HCT116 (cell line): ENCODE data around the gene TYRP1. TPM values are rescaled to one million over a fixed set of nuclear protein-coding genes. Genes with fewer than 3 reads are reported as not detected.

Experiments used
- ATAC-seq: fragments of 200-7000 bp; cut with Tn5 transposase; 2 replicates; pipeline ENCODE4 v1.9.1; 2020; ENCODE audit warnings: mild to moderate bottlenecking, moderate library complexity
- BruUV-seq: library from RNA; stranded (reverse); fragments of 400-500 nt; replicated peaks from 2 replicates; lab custom pipeline; 2021; lab: Mats Ljungman, UMichigan
- CTCF ChIA-PET: fragments of 300-600 bp; sonication (Branson Sonifier 250); formaldehyde crosslinking; loops from one replicate; lab custom pipeline; 2021; ENCODE audit warnings: antibody characterized with exemption; lab: Charles Lee
- POLR2A ChIA-PET: fragments of 300-600, 350-600 bp; sonication (Branson Sonifier 250); formaldehyde crosslinking; loops from one replicate; lab custom pipeline; 2021; ENCODE audit warnings: antibody characterized with exemption; lab: Charles Lee
- RAD21 ChIA-PET, 2 experiments: fragments of 300-600 bp; sonication (Branson Sonifier 250); formaldehyde crosslinking; loops; one replicate each; lab custom pipeline; 2023; ENCODE audit warnings: low total read pairs in 2 of 2; ENCODE audit not compliant: uncharacterized antibody in 2 of 2, unreplicated experiment in 2 of 2, low non-redundant PET in 1 of 2; lab: Charles Lee
- DNase-seq: peaks from one replicate; pipeline ENCODE4 v3.0.0-alpha.2; 2010; ENCODE audit warnings: low read depth, low spot score
- H2AFZ ChIP-seq: fragments of 200-600 bp; shearing (Covaris generic), sonication (generic); 2 replicates; pipeline ENCODE4 v1.6.1; 2017; ENCODE audit warnings: low read depth, mixed run types, mixed read lengths, antibody characterized with exemption, low read length; ENCODE audit not compliant: poor library complexity, severe bottlenecking
- H3K27ac ChIP-seq: 2 replicates; pipeline ENCODE4 v1.5.1; 2012; ENCODE audit warnings: low read depth, low read length
- H3K27me3 ChIP-seq: fragments of 200-600 bp; sonication (generic); 2 replicates; pipeline ENCODE4 v1.6.1; 2016; ENCODE audit warnings: mixed run types, low read length, mixed read lengths; ENCODE audit not compliant: insufficient read depth
- H3K36me3 ChIP-seq, 2 experiments: fragments of 200-500 bp in 1 of 2; fragments of 200-600 bp in 1 of 2; sonication (Bioruptor generic) in 1 of 2; sonication (generic) in 1 of 2; 2 replicates each; pipeline versions ENCODE4 v1.5.1 to v1.6.1; 2014 to 2016; ENCODE audit warnings: low read length in 2 of 2, inconsistent platforms in 1 of 2, mixed read lengths in 1 of 2, mixed run types in 1 of 2; ENCODE audit not compliant: insufficient read depth in 2 of 2, control insufficient read depth in 1 of 2
- H3K4me1 ChIP-seq, 2 experiments: fragments of 200-600 bp in 1 of 2; sonication (generic) in 1 of 2; 2 replicates each; pipeline versions ENCODE4 v1.5.1 to v1.6.1; 2012 to 2017; ENCODE audit warnings: low read length in 2 of 2, inconsistent platforms in 1 of 2, mild to moderate bottlenecking in 1 of 2, mixed read lengths in 1 of 2, mixed run types in 1 of 2, moderate library complexity in 1 of 2; ENCODE audit not compliant: insufficient read depth in 2 of 2, control insufficient read depth in 1 of 2
- H3K4me2 ChIP-seq: fragments of 200-600 bp; sonication (generic); 2 replicates; pipeline ENCODE4 v1.6.1; 2017; ENCODE audit warnings: mixed run types, low read length, mixed read lengths
- H3K4me3 ChIP-seq, 2 experiments: fragments of 200-600 bp in 1 of 2; sonication (generic) in 1 of 2; replicated peaks in 1 of 2; 2 replicates each; pipeline ENCODE4 v1.5.1; 2011 to 2016; ENCODE audit warnings: low read length in 2 of 2, control low read depth in 1 of 2, low read depth in 1 of 2, mild to moderate bottlenecking in 1 of 2, mixed read lengths in 1 of 2, mixed run types in 1 of 2
- H3K79me2 ChIP-seq: fragments of 200-600 bp; sonication (generic); 2 replicates; pipeline ENCODE4 v1.6.1; 2017; ENCODE audit warnings: mild to moderate bottlenecking, mixed run types, low read length, moderate library complexity, mixed read lengths; ENCODE audit not compliant: insufficient read depth
- H3K9ac ChIP-seq: fragments of 200-600 bp; sonication (generic); 2 replicates; pipeline ENCODE4 v1.6.1; 2016; ENCODE audit warnings: low read length, mixed read lengths
- H3K9me2 ChIP-seq: fragments of 200-600 bp; sonication (generic), shearing (Covaris generic); 2 replicates; pipeline ENCODE4 v1.6.1; 2017; ENCODE audit warnings: mixed run types, mild to moderate bottlenecking, moderate library complexity; ENCODE audit not compliant: insufficient read depth
- H3K9me3 ChIP-seq, 2 experiments: fragments of 200-500 bp in 1 of 2; fragments of 200-600 bp in 1 of 2; sonication (Bioruptor generic) in 1 of 2; sonication (generic) in 1 of 2; 2 replicates each; pipeline ENCODE4 v1.6.1; 2014 to 2017; ENCODE audit warnings: low read length in 2 of 2, mixed read lengths in 2 of 2, inconsistent platforms in 1 of 2, low read depth in 1 of 2, mild to moderate bottlenecking in 1 of 2, mixed run types in 1 of 2, moderate library complexity in 1 of 2; ENCODE audit not compliant: control insufficient read depth in 1 of 2, insufficient read depth in 1 of 2
- H4K20me1 ChIP-seq: fragments of 200-600 bp; sonication (generic), shearing (Covaris generic); 2 replicates; pipeline ENCODE4 v1.6.1; 2017; ENCODE audit warnings: mixed run types, mild to moderate bottlenecking, moderate library complexity; ENCODE audit not compliant: insufficient read depth
- CBX3 ChIP-seq: IDR thresholded peaks from 2 replicates; pipeline ENCODE4 v1.6.1; 2012; ENCODE audit warnings: low read depth
- CEBPB ChIP-seq: IDR thresholded peaks from 2 replicates; pipeline ENCODE4 v1.6.1; 2012; ENCODE audit warnings: low read depth
- EGR1 ChIP-seq: IDR thresholded peaks from 2 replicates; pipeline ENCODE4 v1.6.1; 2012; ENCODE audit warnings: low read depth
- FOSL1 ChIP-seq: IDR thresholded peaks from 2 replicates; pipeline ENCODE4 v1.6.1; 2012; ENCODE audit warnings: low read depth
- POLR2A ChIP-seq: IDR thresholded peaks from 2 replicates; pipeline ENCODE4 v1.7.0; 2011; ENCODE audit warnings: borderline replicate concordance; ENCODE audit not compliant: insufficient read depth, insufficient read length; ENCODE audit errors: extremely low read depth
- POLR2AphosphoS5 ChIP-seq: IDR thresholded peaks from 2 replicates; pipeline ENCODE4 v1.6.1; 2011; ENCODE audit warnings: mild to moderate bottlenecking, low read depth, low read length, moderate library complexity
- SP1 ChIP-seq: IDR thresholded peaks from 2 replicates; pipeline ENCODE4 v1.6.1; 2012; ENCODE audit warnings: low read depth
- SRF ChIP-seq: IDR thresholded peaks from 2 replicates; pipeline ENCODE4 v1.6.1; 2012; ENCODE audit warnings: low read depth
- TCF7L2 ChIP-seq: IDR thresholded peaks from 2 replicates; pipeline ENCODE4 v1.7.0; 2011; ENCODE audit warnings: borderline replicate concordance, inconsistent platforms; ENCODE audit not compliant: insufficient read depth, insufficient read length; ENCODE audit errors: extremely low read depth
- YY1 ChIP-seq: IDR thresholded peaks from 2 replicates; pipeline ENCODE4 v1.6.1; 2011; ENCODE audit warnings: low read length, low read depth, moderate library complexity, mild to moderate bottlenecking; ENCODE audit not compliant: insufficient replicate concordance; ENCODE audit errors: extremely low read depth
- ZNF274 ChIP-seq: fragments of 200-500 bp; sonication (Bioruptor generic); IDR thresholded peaks from 2 replicates; pipeline ENCODE4 v1.6.1; 2014; ENCODE audit warnings: mild to moderate bottlenecking, low read depth, low read length, inconsistent platforms
- intact Hi-C: fragments of 100-400 bp; cut with micrococcal nuclease; formaldehyde crosslinking; loops from 2 replicates; pipeline ENCODE4 v1.10.0; 2022
- total RNA-seq: library from RNA; stranded (reverse); gene quantifications from one replicate; pipeline ENCODE4 v1.2.1, GENCODE V29; 2021; ENCODE audit not compliant: unreplicated experiment
- TF ChIP-seq, protein P1 (sequence below): IDR thresholded peaks from 2 replicates; pipeline ENCODE4 v1.6.1; 2011; ENCODE audit warnings: mild to moderate bottlenecking, low read length, moderate library complexity; ENCODE audit not compliant: insufficient replicate concordance; ENCODE audit errors: extremely low read depth
- TF ChIP-seq, protein P2 (sequence below): IDR thresholded peaks from 2 replicates; pipeline ENCODE4 v1.6.1; 2012

Gene TYRP1
- total RNA-seq, 1 experiment from 2014 or later = not detected

DNA sequence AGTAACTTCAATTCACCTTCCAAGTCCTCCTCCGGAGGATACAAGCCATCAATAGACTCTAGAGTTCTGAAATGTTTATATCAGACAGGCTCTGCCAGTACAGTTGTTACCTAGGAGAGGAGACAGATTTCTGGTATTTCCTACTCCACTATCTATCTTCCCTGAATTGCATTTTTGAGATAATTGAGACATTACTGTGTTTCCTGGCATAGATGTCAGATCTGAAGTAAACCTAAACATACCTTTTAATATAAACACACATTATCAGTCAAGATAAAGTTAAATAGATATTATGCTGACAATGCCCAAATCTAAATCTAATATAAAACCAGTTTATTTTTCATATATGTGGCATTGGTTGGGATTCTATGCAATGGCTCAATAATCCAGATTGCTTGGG lies 8.2 kb upstream of the TYRP1 start:
- RAD21 ChIA-PET = no interaction called here
- DNase-seq = no peak
- no peaks in the 10 kb centered on the region for H3K36me3 ChIP-seq
- H3K79me2 ChIP-seq = no peaks in the 10 kb centered on the region
- H3K9ac ChIP-seq = no peak overlapping the region
- no peak overlapping the region for H3K27ac ChIP-seq
- H3K4me3 ChIP-seq = no peak overlapping the region
- no peaks in the 10 kb centered on the region for H4K20me1 ChIP-seq
- no peaks in the 10 kb centered on the region for H3K9me3 ChIP-seq
- H3K4me2 ChIP-seq = no peak overlapping the region
- BruUV-seq = no TSS peak
- no peak for ATAC-seq
- CTCF ChIA-PET = no interaction called here
- TF ChIP-seq CEBPB (no peak), FOSL1 (no peak), POLR2A (no peak), SRF (no peak), POLR2AphosphoS5 (no peak)
- TF ChIP-seq, protein P1, sequence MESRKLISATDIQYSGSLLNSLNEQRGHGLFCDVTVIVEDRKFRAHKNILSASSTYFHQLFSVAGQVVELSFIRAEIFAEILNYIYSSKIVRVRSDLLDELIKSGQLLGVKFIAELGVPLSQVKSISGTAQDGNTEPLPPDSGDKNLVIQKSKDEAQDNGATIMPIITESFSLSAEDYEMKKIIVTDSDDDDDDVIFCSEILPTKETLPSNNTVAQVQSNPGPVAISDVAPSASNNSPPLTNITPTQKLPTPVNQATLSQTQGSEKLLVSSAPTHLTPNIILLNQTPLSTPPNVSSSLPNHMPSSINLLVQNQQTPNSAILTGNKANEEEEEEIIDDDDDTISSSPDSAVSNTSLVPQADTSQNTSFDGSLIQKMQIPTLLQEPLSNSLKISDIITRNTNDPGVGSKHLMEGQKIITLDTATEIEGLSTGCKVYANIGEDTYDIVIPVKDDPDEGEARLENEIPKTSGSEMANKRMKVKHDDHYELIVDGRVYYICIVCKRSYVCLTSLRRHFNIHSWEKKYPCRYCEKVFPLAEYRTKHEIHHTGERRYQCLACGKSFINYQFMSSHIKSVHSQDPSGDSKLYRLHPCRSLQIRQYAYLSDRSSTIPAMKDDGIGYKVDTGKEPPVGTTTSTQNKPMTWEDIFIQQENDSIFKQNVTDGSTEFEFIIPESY = no peak
- TF ChIP-seq, all 23 proteins: peak for 0
- H3K9me2 ChIP-seq = no peaks in the 10 kb centered on the region
- no peaks in the 10 kb centered on the region for H3K27me3 ChIP-seq
- no peaks in the 10 kb centered on the region for H3K4me1 ChIP-seq
- no peak overlapping the region for H2AFZ ChIP-seq
- intact Hi-C loops = no loop called here
- POLR2A ChIA-PET = no interaction called here

DNA sequence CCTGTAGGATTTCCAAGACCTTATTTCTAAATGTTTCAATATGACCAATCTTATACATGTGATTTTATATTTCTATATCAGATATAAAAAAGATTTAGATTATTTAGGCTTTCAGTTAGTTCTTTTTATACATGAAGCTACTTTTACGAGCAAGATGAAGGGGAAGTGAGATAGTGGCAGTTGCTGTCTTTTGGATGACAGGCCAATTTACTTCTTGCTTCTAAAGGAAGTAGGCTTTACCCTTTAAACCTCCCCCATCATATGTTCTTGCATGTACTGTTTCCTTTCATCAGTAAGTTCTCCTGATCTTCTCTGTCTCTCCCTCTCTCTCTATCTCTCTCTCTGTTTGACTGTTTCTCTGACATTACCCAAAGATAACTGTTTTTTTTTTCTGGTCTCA lies 4.0 kb upstream of the TYRP1 start:
- H3K4me2 ChIP-seq = no peak overlapping the region
- H3K9me2 ChIP-seq = no peaks in the 10 kb centered on the region
- H3K4me1 ChIP-seq = no peaks in the 10 kb centered on the region
- H3K9me3 ChIP-seq = no peaks in the 10 kb centered on the region
- RAD21 ChIA-PET = no interaction called here
- H3K79me2 ChIP-seq = no peaks in the 10 kb centered on the region
- no peak for DNase-seq
- H3K27ac ChIP-seq = no peak overlapping the region
- no peak overlapping the region for H2AFZ ChIP-seq
- no peak overlapping the region for H3K9ac ChIP-seq
- H3K4me3 ChIP-seq = no peak overlapping the region
- BruUV-seq = no TSS peak
- intact Hi-C loops = no loop called here
- no peaks in the 10 kb centered on the region for H4K20me1 ChIP-seq
- no peaks in the 10 kb centered on the region for H3K36me3 ChIP-seq
- POLR2A ChIA-PET = no interaction called here
- ATAC-seq = no peak
- no peaks in the 10 kb centered on the region for H3K27me3 ChIP-seq
- no peak for TF ChIP-seq CBX3
- no peak for TF ChIP-seq YY1
- no peak for TF ChIP-seq FOSL1
- no peak for TF ChIP-seq SP1
- TF ChIP-seq, protein P2, sequence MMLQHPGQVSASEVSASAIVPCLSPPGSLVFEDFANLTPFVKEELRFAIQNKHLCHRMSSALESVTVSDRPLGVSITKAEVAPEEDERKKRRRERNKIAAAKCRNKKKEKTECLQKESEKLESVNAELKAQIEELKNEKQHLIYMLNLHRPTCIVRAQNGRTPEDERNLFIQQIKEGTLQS = no peak
- TF ChIP-seq TCF7L2 = no peak
- TF ChIP-seq SRF = no peak
- no peak for TF ChIP-seq EGR1
- no peak for TF ChIP-seq ZNF274
- CTCF ChIA-PET = no interaction called here
